Stimulated activated effector memory CD8-positive, alpha-beta T cell treated with anti-CD3 and anti-CD28 coated beads, Interleukin-12 subunit alpha, Interleukin-12 subunit beta, amount 100 ng/mL, for 72 hours (primary cell): ENCODE data around the gene NMNAT2.

Experiments used
- ATAC-seq: fragments of 150-1000 bp; cut with Tn5 transposase; 2 replicates; pipeline ENCODE4 v1.10.0; 2021
- DNase-seq, 2 donors: peaks; one replicate each; pipeline ENCODE4 v3.0.0; 2021 to 2022; ENCODE audit warnings: low spot score in 2 of 2
- H3K27ac Mint-ChIP-seq: one replicate; pipeline ENCODE4 v1.8.0; 2022; ENCODE audit warnings: mild to moderate bottlenecking, mixed read lengths
- H3K36me3 Mint-ChIP-seq: one replicate; pipeline ENCODE4 v1.8.0; 2022; ENCODE audit warnings: mild to moderate bottlenecking, mixed read lengths
- H3K4me1 Mint-ChIP-seq: one replicate; pipeline ENCODE4 v1.8.0; 2022; ENCODE audit warnings: mixed read lengths
- H3K4me3 Mint-ChIP-seq: one replicate; pipeline ENCODE4 v1.8.0; 2022; ENCODE audit warnings: mild to moderate bottlenecking, mixed read lengths
- H3K9me3 Mint-ChIP-seq: one replicate; pipeline ENCODE4 v1.8.0; 2022; ENCODE audit warnings: mixed read lengths

NMNAT2 gene

GRCh38 chr1:183417772-183418491 lies at the start of gene NMNAT2:
NMNAT2 (minus strand) TSS chr1:183418380; CDS start chr1:183418267, 113 bp downstream.
- peak within 1 kb of the TSS; percentile 38 for H3K4me3 Mint-ChIP-seq
- no peak within 1 kb of the TSS for H3K27ac Mint-ChIP-seq
- no peaks in the 10 kb centered on the region for H3K9me3 Mint-ChIP-seq
- DNase-seq (no peak), ATAC-seq (no peak)
- no peaks in the 10 kb centered on the region for H3K36me3 Mint-ChIP-seq
- peaks cover 23% of the 10 kb centered on the region for H3K4me1 Mint-ChIP-seq

GRCh38 chr1:183467687-183468086 lies 49.5 kb upstream of the NMNAT2 start:
- Mint-ChIP-seq H3K36me3 (peaks cover 23% of the 10 kb centered on the region), H3K4me3 (no peak overlapping the region), H3K9me3 (no peaks in the 10 kb centered on the region), H3K4me1 (peaks cover 14% of the 10 kb centered on the region), H3K27ac (no peak overlapping the region)
- no peak for DNase-seq
- no peak for ATAC-seq

GRCh38 chr1:183466781-183467180 lies 48.6 kb upstream of the NMNAT2 start:
- Mint-ChIP-seq H3K27ac (no peak overlapping the region), H3K9me3 (no peaks in the 10 kb centered on the region), H3K4me3 (no peak overlapping the region), H3K4me1 (peaks cover 12% of the 10 kb centered on the region), H3K36me3 (peaks cover 14% of the 10 kb centered on the region)
- ATAC-seq: no peak
- DNase-seq: no peak

- Mint-ChIP-seq H3K9me3 (no peaks in the 10 kb centered on the region), H3K4me1 (no peaks in the 10 kb centered on the region), H3K27ac (peak overlapping the region; percentile 32), H3K36me3 (no peaks in the 10 kb centered on the region), H3K4me3 (no peak overlapping the region)
- ATAC-seq (no peak), DNase-seq (no peak)
Measured at GRCh38 chr1:183463566-183463965, 45.4 kb upstream of the NMNAT2 start.

GRCh38 chr1:183461350-183461749 lies 43.2 kb upstream of the NMNAT2 start:
- Mint-ChIP-seq H3K9me3 (no peaks in the 10 kb centered on the region), H3K36me3 (no peaks in the 10 kb centered on the region), H3K27ac (no peak overlapping the region), H3K4me3 (no peak overlapping the region), H3K4me1 (no peaks in the 10 kb centered on the region)
- no peak for DNase-seq
- ATAC-seq: no peak

GRCh38 chr1:183460596-183460995 lies 42.4 kb upstream of the NMNAT2 start:
- Mint-ChIP-seq H3K27ac (no peak overlapping the region), H3K4me1 (no peaks in the 10 kb centered on the region), H3K4me3 (no peak overlapping the region), H3K36me3 (no peaks in the 10 kb centered on the region), H3K9me3 (no peaks in the 10 kb centered on the region)
- no peak for DNase-seq
- ATAC-seq: no peak

- no peak for DNase-seq
Measured at GRCh38 chr1:183457449-183457848, 39.3 kb upstream of the NMNAT2 start.

GRCh38 chr1:183456826-183457225 lies 38.6 kb upstream of the NMNAT2 start:
- DNase-seq: no peak
- no peaks in the 10 kb centered on the region for H3K4me1 Mint-ChIP-seq
- no peaks in the 10 kb centered on the region for H3K36me3 Mint-ChIP-seq
- no peak overlapping the region for H3K27ac Mint-ChIP-seq
- no peaks in the 10 kb centered on the region for H3K9me3 Mint-ChIP-seq
- H3K4me3 Mint-ChIP-seq: no peak overlapping the region
- ATAC-seq: no peak

More at GRCh38 chr1:183457449-183457848, 39.3 kb upstream of the NMNAT2 start:
- no peaks in the 10 kb centered on the region for H3K9me3 Mint-ChIP-seq
- no peak overlapping the region for H3K4me3 Mint-ChIP-seq
- H3K27ac Mint-ChIP-seq: no peak overlapping the region
- H3K4me1 Mint-ChIP-seq: no peaks in the 10 kb centered on the region
- ATAC-seq: no peak
- no peaks in the 10 kb centered on the region for H3K36me3 Mint-ChIP-seq

GRCh38 chr1:183454377-183454776 lies 36.2 kb upstream of the NMNAT2 start:
- DNase-seq (no peak), ATAC-seq (no peak)
- H3K4me1 Mint-ChIP-seq: no peaks in the 10 kb centered on the region
- H3K36me3 Mint-ChIP-seq: no peaks in the 10 kb centered on the region
- H3K27ac Mint-ChIP-seq: no peak overlapping the region
- H3K4me3 Mint-ChIP-seq: no peak overlapping the region
- no peaks in the 10 kb centered on the region for H3K9me3 Mint-ChIP-seq

- DNase-seq: no peak
- H3K4me3 Mint-ChIP-seq: no peak overlapping the region
- no peaks in the 10 kb centered on the region for H3K9me3 Mint-ChIP-seq
- ATAC-seq: no peak
- H3K36me3 Mint-ChIP-seq: no peaks in the 10 kb centered on the region
- no peak overlapping the region for H3K27ac Mint-ChIP-seq
- no peaks in the 10 kb centered on the region for H3K4me1 Mint-ChIP-seq
Measured at GRCh38 chr1:183450093-183450492, 31.9 kb upstream of the NMNAT2 start.

GRCh38 chr1:183449223-183449770 lies 31.1 kb upstream of the NMNAT2 start:
- ATAC-seq (no peak), DNase-seq (no peak)
- Mint-ChIP-seq H3K27ac (no peak overlapping the region), H3K9me3 (no peaks in the 10 kb centered on the region), H3K36me3 (no peaks in the 10 kb centered on the region), H3K4me1 (no peaks in the 10 kb centered on the region), H3K4me3 (no peak overlapping the region)

GRCh38 chr1:183444243-183444642 lies 26.1 kb upstream of the NMNAT2 start:
- H3K9me3 Mint-ChIP-seq: no peaks in the 10 kb centered on the region
- no peaks in the 10 kb centered on the region for H3K36me3 Mint-ChIP-seq
- no peak overlapping the region for H3K4me3 Mint-ChIP-seq
- H3K4me1 Mint-ChIP-seq: no peaks in the 10 kb centered on the region
- ATAC-seq (no peak), DNase-seq (no peak)
- H3K27ac Mint-ChIP-seq: no peak overlapping the region

GRCh38 chr1:183443466-183443865 lies 25.3 kb upstream of the NMNAT2 start:
- H3K9me3 Mint-ChIP-seq: no peaks in the 10 kb centered on the region
- no peak overlapping the region for H3K4me3 Mint-ChIP-seq
- no peak overlapping the region for H3K27ac Mint-ChIP-seq
- no peaks in the 10 kb centered on the region for H3K36me3 Mint-ChIP-seq
- H3K4me1 Mint-ChIP-seq: no peaks in the 10 kb centered on the region
- ATAC-seq (no peak), DNase-seq (no peak)

- H3K36me3 Mint-ChIP-seq: no peaks in the 10 kb centered on the region
- H3K27ac Mint-ChIP-seq: no peak overlapping the region
- H3K4me1 Mint-ChIP-seq: no peaks in the 10 kb centered on the region
- no peak overlapping the region for H3K4me3 Mint-ChIP-seq
- DNase-seq: no peak
- H3K9me3 Mint-ChIP-seq: no peaks in the 10 kb centered on the region
- ATAC-seq: no peak
Measured at GRCh38 chr1:183443011-183443410, 24.8 kb upstream of the NMNAT2 start.

GRCh38 chr1:183438060-183438459 lies 19.9 kb upstream of the NMNAT2 start:
- Mint-ChIP-seq H3K27ac (no peak overlapping the region), H3K9me3 (no peaks in the 10 kb centered on the region), H3K4me3 (no peak overlapping the region), H3K4me1 (no peaks in the 10 kb centered on the region), H3K36me3 (no peaks in the 10 kb centered on the region)
- DNase-seq (no peak), ATAC-seq (no peak)

- Mint-ChIP-seq H3K9me3 (no peaks in the 10 kb centered on the region), H3K4me3 (no peak overlapping the region), H3K36me3 (no peaks in the 10 kb centered on the region), H3K4me1 (no peaks in the 10 kb centered on the region), H3K27ac (no peak overlapping the region)
- no peak for ATAC-seq
- DNase-seq: no peak
Measured at GRCh38 chr1:183435497-183435896, 17.3 kb upstream of the NMNAT2 start.
